RKO (cell line): ENCODE results near the gene TRABD2A.

Source experiments
- DNase-seq: peaks from one replicate; pipeline ENCODE4 v3.0.0-alpha.2; 2016; ENCODE audit warnings: low spot score

Gene TRABD2A

DNA sequence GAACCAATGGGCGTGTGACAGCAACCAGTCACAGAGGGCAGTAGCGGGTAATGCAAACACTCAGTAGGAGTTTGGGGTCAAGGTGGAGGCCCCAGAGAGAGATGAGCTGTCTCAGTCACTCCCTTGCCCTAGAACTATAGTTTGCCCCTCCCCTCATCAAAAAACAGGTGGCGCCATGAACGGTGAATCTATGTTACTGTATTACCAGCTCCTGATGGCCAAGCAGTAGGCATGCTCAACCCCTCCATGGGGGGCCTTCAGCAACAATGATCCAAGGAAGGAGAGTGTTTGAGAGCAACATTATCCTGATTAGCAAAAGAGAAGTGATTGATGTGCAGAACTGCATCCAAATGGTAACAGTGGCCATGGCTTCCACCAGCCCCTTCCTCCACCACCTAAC is 30.4 kb downstream of the TRABD2A start:
- DNase-seq: no peak

DNA sequence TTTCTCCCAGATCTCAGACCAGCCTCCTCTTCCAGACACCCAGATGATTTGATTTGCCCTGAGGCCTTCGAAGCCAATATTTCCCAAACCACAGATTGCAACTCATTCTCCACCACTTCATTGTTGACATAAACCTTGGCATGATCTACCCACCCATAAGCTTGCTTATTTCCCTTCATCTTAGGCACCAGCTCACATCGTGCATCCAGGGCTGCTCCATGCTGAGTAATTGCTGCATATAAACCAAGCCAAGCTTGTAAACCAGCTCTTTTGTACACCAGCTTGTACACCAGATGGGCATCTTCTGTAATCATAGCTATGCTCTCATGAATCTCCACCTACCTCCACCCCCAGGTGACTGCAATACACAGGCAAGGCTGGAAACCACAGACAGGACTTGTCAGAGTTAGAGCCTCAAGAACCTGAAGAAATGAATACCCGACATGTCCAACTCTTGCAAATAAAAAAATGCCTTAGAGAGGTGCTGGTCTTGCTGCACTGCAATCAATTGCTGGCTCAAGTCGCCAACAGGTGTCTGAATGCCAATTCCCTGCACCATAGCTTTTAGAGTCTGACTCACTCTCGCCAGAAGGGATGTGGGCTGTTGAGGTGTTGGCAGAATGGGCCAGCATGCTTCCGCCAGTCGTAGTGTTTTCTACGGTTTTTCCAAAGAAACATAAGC is 31.5 kb downstream of the TRABD2A start:
- no peak for DNase-seq

DNA sequence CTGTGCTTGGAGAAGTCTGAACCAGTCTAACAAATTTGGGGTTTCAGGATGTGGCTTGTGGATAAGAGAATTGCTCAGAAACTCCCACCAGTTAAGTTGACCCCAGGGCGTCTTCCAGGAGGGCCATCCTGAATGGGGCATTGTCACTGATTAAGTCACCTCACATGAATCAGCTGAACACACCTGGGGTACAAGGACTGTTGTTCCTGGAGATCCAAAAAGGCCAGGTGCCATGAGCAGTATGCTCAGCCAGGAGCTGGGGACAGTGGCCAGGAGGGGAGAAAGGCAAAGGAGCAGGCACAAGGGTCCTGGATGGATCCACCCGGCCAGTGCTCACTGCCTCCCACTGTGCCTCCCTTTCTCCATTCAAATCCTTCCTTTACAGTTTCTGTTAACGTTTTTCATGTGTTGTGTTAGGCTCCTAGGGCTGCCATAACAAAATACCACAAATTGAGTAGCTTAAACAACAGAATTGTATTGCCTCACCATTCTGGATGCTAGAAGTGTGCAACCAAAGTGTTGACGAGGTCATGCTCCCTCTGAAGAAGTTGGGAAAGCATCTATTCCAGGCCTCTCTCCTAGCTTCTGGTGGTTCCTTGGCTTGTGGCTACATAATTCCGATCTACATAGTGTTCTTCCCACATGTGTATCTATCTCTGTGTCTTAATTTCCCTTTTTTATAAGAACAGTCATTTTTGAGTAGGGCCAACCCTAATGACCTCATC is 33.4 kb downstream of the TRABD2A start:
- DNase-seq: no peak

DNA sequence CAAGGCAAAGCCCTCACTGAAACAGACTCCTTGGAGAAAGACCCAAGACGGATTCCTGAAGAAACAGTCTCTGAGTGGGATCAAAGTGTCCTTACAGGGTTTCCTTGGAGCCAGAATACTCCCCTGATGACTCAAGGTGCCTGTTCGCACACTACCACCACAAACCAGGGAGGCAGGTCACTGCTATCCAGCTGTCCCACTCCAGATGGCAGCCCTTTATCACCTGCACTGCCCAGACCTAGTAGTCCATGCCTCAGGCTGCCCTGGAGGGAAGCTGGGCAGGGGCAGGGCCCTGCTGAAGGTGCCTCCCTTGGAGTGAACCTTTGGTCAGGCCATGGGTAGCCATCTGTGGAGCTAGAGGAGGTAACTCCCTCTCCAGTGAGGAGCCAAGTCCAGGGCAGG is 34.1 kb downstream of the TRABD2A start:
- DNase-seq: no peak

DNA sequence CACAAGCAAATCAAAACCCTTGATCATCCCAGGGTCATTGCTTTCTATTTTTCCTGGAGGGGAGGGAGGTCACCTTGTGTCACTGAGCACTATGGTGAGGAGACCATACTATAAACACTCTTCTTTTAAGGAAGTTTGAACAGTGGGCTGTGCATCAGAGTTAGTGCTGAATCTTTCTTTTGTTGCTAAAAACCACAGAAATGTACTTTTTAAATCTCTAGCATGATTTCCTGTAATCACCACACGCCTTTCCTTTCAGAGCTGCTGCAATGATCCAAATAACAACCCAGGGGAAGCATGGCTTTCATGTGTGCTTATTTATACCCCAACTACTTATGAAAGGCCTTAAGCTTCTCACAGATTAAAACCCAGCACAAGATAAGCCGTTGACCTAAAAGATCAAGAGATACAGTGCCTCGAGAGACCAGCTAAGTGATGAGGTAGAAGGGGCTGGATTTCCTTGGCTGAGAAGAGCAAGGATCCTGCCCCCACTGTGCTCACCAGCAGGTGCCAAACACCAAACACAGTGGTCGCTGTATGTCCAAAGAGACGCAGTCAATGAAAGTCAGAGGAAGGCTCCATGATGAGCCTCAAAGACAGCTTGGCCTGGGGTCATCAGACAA is 34.7 kb downstream of the TRABD2A start:
- DNase-seq: no peak

DNA sequence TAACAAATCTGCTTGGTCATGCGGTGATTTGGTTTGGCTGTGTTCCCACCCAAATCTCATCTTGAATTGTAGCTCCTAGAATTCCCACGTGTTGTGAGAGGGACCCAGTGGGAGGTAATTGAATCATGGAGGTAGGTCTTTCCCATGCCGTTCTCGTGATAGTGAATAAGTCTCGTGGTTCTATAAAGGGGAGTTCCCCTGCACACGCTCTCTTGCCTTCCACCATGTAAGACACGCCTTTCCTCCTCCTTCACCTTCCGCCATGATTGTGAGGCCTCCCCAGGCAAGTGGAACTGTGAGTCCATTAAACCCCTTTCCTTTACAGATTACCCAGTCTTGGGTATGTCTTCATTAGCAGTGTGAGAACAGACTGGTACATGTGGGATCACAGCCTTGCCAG is 36.7 kb downstream of the TRABD2A start:
- no peak for DNase-seq

DNA sequence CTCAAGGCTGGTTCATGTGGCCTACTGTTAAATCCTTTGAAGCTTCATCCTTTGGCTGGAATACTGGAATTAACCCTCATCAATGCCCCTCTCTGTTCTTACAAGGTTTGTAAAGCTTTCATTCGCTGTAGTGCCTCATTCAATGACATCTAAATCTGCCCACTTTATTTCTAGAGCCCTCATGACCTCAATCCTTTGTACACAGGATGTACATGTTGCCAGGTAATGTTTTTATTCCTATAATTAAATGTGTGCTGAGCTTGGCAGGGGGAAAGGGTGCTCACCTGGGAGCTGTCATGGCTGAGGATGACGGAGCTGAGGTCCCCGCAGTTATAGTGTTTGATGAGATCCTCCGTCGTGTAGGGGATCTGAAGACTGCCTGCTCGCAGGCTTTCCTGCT is 39.3 kb downstream of the TRABD2A start:
- no peak for DNase-seq

DNA sequence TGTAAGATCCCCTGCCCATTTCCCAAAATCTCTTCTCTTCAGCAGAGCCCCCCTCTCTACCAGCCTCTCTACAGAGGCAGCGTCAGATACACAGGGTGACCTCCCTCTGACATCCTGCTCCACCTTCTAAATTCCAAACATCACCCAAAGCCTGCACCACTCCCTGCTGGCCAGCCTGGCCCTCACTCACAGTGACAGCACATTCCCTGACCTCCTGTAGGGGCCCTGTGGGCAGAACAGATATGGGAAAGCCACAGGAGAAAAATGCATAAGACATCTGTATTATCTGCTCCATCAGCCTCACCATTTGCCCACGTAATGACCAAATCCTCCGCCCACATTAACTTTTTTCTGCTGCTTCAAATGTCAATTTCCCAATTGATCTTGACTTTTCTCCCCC is 40.6 kb downstream of the TRABD2A start:
- DNase-seq: no peak

DNA sequence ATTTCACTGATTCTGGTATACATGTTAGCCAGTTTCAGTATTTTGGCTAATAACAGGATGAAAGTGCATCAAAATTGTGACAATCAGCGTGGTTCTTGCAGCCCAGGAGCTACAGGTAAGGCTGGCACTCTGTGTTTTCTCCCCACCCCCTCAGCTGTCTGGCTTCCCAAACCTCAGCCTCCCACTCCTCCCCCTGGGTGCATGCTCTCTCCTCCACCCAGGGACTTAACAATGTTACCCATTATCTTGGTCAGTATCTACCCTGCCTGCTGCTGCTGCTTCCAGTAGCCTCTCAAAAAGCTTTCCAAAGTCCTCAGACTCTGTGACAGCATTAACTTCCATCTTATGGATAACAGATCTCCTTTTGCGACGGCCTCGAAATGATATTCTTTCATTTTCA is 41.0 kb downstream of the TRABD2A start:
- DNase-seq: no peak

DNA sequence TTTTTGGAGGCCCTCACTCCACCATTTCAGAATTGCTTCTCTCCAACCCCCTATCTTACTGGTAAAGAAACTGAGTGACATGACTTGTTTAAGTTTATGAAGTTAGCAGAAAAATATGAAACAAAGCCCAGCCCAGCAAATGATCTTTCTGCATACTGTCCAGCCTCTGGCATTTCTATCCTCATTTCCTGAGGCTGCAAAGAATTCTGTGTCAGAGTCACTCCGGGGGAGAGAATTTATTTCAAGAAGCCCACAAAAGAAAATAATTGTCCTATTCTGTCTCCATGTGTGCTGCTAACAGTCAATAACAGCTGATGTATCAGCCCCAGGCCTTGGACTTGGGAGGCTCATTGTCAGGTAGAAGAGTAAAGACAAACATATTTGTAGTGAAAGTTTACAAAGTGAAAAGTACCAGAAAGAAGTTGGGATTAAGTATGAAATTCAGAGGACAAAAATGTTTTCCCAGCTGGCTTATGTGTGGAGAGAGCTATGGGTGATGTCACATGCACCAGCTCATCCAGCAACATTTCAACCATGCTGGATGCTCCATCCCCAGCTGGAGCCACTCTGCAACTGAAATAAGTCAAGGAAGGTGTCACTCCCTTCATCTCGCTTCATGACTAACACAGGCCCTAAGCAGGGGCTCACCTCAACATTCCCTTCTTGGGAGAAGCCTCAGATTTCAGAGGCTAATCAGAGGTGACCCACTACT is 42.3 kb downstream of the TRABD2A start:
- no peak for DNase-seq

DNA sequence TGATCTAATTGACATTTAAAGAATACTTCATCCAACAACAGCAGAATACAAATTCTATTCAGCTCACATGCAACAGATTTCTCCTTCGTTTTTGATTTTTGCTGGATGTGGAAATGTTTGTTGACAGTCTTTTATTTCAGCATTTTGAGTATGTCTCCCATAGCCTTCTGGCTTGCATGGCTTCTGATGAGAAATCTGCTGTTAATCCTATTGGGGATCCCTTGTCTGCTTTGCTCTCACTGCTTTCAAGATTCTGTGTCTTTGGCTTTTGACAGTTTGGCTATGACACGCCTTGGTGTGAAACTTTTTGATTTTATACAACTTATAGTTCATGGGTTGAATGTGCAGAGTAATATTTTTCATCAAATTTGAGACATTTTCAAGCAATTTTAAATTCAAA is 44.7 kb downstream of the TRABD2A start:
- no peak for DNase-seq

DNA sequence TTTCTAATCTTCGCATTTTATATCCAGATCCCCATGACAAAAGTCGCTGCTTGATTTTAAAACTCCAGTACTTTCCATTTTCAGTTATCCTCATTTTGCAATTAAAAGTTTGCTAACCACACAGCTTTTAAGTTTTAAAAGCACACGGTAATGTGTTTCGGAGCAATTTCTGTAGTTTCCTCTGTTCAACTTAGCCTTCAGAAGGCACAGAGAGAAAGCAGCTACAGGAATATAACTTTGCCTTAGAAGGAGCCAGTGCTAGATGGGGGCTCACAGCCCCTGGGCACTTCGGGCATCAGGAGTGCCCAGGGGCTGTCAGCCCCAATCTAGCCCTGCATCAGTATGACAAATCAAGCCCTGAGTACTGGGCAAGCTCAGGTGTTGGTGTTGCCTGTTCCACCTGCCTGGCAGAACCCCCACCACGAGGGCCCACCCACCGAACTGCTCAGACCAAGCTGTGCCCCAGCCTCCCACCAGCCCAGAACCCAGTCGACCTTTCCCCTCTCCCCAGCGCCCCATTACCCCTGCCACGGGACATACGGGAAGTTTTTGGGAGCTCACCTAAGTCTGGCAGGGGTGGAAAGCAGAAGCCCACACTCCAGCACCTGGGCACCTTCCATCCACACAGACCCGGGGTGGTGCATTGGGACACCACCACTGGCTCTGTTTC is 47.3 kb downstream of the TRABD2A start:
- DNase-seq: no peak

DNA sequence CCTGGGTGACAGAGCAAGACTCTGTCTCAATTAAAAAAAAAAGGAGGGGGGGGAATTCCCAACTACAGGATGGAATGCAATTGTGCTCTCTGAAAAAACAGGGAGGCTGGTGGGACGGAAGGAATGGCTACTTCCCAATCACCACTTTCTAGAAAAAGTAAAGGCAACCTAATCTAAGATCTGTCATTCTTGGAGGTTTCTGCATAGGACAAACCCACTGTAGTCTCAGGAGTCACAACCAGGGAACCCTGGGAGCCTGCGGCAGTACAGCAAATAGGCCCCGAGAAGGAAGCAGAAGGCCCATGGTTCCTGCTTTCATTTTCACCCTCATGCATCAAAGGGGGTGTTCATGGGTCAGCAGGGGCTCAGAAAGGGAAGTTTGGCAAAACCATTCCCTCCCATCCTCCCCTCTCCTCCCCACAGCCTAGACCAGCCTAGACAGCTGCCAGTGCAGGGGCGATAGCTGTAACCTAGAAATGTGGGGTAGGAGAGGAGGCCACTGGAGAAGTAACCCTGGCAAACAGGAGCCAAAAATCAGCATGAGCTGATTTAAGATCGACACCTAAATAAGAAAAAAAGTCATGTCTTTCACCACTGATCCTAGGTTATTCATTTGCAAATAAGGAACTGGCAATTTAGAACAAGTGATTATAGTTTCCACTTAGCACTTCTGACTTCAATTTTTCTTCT is 48.0 kb downstream of the TRABD2A start:
- DNase-seq: no peak

DNA sequence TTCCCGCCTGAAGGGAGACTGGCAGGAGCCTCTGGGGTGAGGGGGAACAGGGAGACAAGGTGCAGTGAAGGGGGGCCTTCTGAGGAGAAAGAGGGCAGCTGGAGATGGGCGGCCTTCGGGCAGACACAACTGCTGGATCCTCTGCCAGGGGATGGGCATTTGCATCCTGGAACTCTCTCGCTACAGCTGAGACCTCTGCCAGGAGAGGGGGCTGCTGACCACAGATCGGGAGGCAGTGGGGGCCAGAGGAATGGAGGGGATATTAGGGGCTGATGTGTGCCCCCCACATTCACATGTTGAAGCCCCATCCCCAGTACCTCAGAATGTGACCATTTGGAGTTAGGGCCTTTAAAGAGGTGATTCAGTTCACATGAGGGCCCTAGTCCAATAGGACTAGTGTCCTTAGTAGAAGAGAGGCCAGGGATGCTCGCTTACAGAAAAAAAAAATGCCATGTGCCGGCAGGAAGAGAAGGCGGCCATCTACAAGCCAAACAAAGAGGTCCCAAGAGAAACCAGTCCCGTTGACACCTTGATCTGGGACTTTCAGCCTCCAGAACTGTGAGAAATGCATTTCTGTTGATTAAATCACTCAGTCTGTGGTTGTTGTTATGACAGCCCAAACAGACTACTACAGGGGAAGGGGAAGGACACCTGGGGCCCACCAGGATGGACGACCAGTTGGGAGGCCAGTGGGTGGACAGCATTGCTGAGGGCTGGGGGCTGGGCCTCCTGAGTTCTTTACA is 50.0 kb downstream of the TRABD2A start:
- no peak for DNase-seq

DNA sequence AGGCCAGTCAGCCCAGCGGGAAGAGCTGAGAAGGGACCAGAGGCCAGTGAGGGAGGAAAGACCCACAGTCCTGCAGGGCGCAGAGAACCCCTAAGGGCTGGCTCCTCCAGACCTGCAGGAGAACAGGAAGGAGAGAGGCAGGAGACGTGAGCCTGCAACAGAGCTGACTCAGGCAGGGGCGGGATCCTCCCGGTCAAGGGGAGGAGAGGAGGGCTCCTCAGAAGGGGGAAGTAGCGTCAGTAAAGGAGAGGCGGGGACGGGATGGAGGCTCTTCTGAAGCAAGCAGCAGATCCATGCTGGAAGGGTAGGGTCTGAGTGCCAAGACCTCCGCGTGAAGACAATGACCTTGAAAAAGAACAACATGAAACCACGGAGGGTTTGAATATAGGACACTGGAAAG is 50.8 kb downstream of the TRABD2A start:
- no peak for DNase-seq

DNA sequence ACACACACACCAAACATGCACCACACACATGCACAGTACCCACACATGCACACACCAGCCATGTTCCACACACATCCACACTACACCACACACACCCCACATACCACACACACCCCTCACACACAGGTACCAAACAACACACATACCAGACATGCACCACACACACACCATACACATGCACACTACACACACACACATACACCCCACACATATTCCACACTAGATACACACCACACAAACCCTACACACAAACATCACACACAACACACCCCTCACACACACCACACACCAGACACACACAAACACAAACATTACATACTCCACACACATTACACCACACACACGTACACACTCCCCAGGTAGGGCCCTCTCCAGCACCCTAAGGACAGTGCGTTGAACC is 51.2 kb downstream of the TRABD2A start:
- no peak for DNase-seq

DNA sequence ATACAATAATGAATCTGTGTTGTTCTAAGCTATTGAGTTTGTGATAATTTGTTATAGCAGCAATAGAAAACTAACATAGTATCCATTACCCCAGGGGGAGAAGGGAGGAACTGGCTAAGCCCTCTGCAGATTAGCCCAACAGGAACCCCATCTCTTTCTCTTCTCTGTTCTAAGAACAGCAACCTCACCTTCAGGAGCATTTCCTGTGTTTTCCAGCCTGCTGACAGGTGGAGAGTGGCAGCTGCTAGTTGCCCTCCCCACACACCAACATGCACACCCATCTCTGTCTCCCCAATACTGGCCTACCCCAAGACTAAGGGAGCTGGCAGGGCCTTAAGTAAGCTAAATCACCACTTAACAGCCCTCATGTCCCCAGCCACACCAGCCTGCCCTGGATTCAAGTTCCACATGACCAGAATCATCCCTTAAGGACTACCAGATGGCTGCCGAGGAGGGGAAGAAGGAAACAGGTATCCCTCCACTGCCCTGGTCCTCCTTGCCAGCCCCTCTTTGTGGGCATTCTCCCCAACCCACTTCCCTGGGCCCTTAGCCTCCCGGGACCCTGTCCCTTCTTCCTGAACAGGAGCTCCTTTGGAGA is 52.8 kb downstream of the TRABD2A start:
- DNase-seq: no peak

DNA sequence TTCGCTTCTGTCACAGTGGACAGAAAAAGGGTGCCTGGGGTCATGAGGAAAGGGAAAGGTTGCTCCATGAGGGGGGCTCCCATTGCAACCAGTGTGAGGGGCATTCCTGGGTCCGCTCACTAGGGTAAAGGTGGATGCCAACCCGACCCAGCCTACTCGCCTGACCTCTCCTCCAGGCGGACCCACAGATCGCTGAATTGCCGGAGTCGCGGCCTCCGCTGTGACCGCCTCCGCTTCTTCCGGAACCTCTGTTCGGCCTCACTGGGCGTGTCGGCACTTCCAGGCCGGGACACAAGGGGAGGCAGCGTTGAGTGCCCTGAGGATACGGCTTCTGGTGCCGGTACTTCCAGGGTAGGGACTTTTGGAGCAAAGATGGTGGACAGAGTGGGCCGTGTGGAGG is 57.1 kb downstream of the TRABD2A start:
- no peak for DNase-seq

DNA sequence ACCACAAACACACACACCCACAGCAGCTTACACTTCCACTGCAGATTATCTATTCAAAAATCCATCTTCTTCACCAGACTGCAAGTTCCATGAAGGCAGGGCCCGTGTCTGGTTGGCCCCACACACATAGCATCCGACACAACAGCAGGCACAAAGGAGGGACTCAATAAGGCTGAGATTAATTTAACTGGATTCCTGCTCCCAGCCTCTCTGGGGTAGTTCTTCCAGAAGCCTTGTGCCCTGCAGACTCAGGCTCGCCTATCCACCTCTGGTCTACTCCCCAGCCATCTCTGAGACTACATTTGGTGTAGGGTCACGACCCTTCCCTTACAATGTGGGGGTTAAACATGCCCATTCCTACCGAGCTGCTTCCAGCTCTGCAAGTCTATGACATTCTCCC is 57.7 kb downstream of the TRABD2A start:
- no peak for DNase-seq

DNA sequence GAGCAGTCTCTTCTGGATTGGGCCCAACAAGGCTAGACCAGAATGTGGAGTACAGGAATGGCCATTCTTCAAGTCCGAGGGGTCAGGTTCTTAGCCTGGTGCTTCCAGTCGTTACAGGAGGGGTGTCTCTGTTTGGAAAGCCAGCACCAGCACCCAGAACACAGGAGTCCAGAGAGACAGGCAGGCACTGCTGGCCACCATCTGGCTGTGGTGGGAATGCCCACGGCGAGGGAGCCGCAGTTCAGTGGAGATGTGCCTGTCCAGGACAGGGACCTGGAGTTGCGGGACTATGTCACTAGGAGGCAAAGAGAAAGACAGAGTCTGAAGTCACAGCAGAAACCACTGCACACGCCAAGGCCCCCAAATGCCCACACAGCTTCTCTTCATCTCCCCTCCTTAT is 59.1 kb downstream of the TRABD2A start:
- DNase-seq: no peak

DNA sequence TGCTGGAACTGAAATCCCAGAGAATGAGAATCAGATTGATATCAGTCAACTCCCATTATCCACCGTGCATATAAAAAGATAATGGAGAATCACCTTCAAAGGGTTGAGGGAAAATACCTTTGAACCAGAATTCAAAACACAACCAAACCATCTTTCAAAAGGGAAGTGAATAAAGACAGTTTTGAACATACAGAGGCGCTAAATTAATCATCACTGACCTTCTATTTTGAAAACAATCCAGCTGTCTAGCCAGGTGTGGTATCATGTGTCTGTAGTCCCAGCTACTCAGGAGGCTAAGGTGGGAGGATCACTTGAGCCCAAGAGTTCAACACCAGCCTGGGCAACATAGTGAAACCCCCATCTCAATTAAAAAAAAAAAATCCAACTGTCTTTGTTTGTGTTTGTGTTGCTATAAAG is 63.6 kb downstream of the TRABD2A start:
- DNase-seq: no peak
